Sciatic nerve (tissue), 2 donors: ENCODE measurements around the gene ATXN1. TPM values are rescaled to one million over a fixed set of nuclear protein-coding genes. Genes with fewer than 3 reads are reported as not detected.
A peak's percentile ranks its signal among the peaks of the same experiment; 100 is the strongest.

ENCODE experiments used
- ATAC-seq: fragments of 200-7000 bp; cut with Tn5 transposase; one replicate; pipeline ENCODE4 v1.9.1; 2020; ENCODE audit warnings: mild to moderate bottlenecking, moderate library complexity
- DNase-seq: peaks from one replicate; pipeline ENCODE4 v3.0.0-alpha.2; 2020; ENCODE audit warnings: low spot score
- intact Hi-C: fragments of 100-400 bp; cut with DNase I; formaldehyde crosslinking; loops from one replicate; pipeline ENCODE4 v1.14.2; 2022
- total RNA-seq: library from RNA; stranded (reverse); fragmentation: NEBNext Ultra II Directional; extraction: Animal tissue kit (Norgen Biotek cat#: 25700); gene quantifications from one replicate; pipeline ENCODE4 v1.2.1, GENCODE V29; 2021
- donor health status: DM: no; HTN: no; CAD: no.
- donor health status: DM: no; HTN: no; CAD: no.

Gene ATXN1
- total RNA-seq, 1 donor from 2014 or later: 70.0 TPM

- intact Hi-C loops: no loop called here
- DNase-seq: no peak
- ATAC-seq: no peak
Measured at GRCh38 chr6:16751251-16751946, 9.9 kb downstream of the ATXN1 start.

GRCh38 chr6:16750566-16750965, 10.7 kb downstream of the ATXN1 start:
- intact Hi-C loops: no loop called here
- ATAC-seq: no peak
- DNase-seq: no peak

GRCh38 chr6:16749516-16750485, 11.5 kb downstream of the ATXN1 start:
- no peak for DNase-seq
- intact Hi-C loops: no loop called here
- ATAC-seq: no peak

- no peak for DNase-seq
- ATAC-seq: no peak
- intact Hi-C loops: no loop called here
Measured at GRCh38 chr6:16748025-16748319, 13.3 kb downstream of the ATXN1 start.

- intact Hi-C loops: no loop called here
- peak; percentile 67 for ATAC-seq
- DNase-seq: no peak
Measured at GRCh38 chr6:16747232-16748024, 13.8 kb downstream of the ATXN1 start.

- intact Hi-C loops: no loop called here
- DNase-seq (no peak), ATAC-seq (no peak)
Measured at GRCh38 chr6:16746812-16747211, 14.4 kb downstream of the ATXN1 start.

GRCh38 chr6:16746401-16746800, 14.9 kb downstream of the ATXN1 start:
- ATAC-seq (no peak), DNase-seq (no peak)
- intact Hi-C loops: no loop called here

- DNase-seq (no peak), ATAC-seq (no peak)
- intact Hi-C loops: no loop called here
Measured at GRCh38 chr6:16743664-16744210, 17.5 kb downstream of the ATXN1 start.

- no peak for ATAC-seq
- intact Hi-C loops: no loop called here
- no peak for DNase-seq
Measured at GRCh38 chr6:16742116-16742515, 19.1 kb downstream of the ATXN1 start.

GRCh38 chr6:16741112-16742016, 19.9 kb downstream of the ATXN1 start:
- intact Hi-C loops: no loop called here
- no peak for DNase-seq
- ATAC-seq: peak; percentile 76

GRCh38 chr6:16740097-16740496, 21.2 kb downstream of the ATXN1 start:
- no peak for ATAC-seq

GRCh38 chr6:16739329-16739801, 21.9 kb downstream of the ATXN1 start:
- DNase-seq (no peak), ATAC-seq (peak; percentile 27)
- intact Hi-C loops: no loop called here

More at GRCh38 chr6:16740097-16740496, 21.2 kb downstream of the ATXN1 start:
- no peak for DNase-seq
- intact Hi-C loops: no loop called here

- ATAC-seq: no peak
- intact Hi-C loops: no loop called here
- no peak for DNase-seq
Measured at GRCh38 chr6:16737925-16738324, 23.3 kb downstream of the ATXN1 start.

- ATAC-seq (peak; percentile 55), DNase-seq (no peak)
- intact Hi-C loops: no loop called here
Measured at GRCh38 chr6:16736856-16737775, 24.1 kb downstream of the ATXN1 start.

- ATAC-seq (no peak), DNase-seq (no peak)
- intact Hi-C loops: no loop called here
Measured at GRCh38 chr6:16735014-16735413, 26.2 kb downstream of the ATXN1 start.

- DNase-seq (no peak), ATAC-seq (no peak)
- intact Hi-C loops: no loop called here
Measured at GRCh38 chr6:16733085-16733484, 28.2 kb downstream of the ATXN1 start.

GRCh38 chr6:16731478-16732051, 29.7 kb downstream of the ATXN1 start:
- DNase-seq (no peak), ATAC-seq (no peak)
- intact Hi-C loops: no loop called here
